Right lobe of liver (tissue), 4 donors: ENCODE results near the gene ZMYND19.

ENCODE experiments used
- CTCF ChIP-seq, 4 donors: fragments of 200-600 bp in 3 of 4; fragments of 450-650 bp in 1 of 4; IDR thresholded peaks; one replicate each; pipeline versions ENCODE4 v1.5.1 to v1.8.0; 2016 to 2022; ENCODE audit warnings: antibody characterized with exemption in 4 of 4, mild to moderate bottlenecking in 2 of 4
- POLR2A ChIP-seq: fragments of 450-650 bp; IDR thresholded peaks from one replicate; pipeline ENCODE4 v1.6.1; 2017; ENCODE audit warnings: antibody characterized with exemption, mild to moderate bottlenecking
- donor health status: DM: no; HTN: no; CAD: no.
- donor health status: DM: no; HTN: no; CAD: no.
- donor health status: DM: no; HTN: yes; CAD: no.

- no peak for TF ChIP-seq POLR2A
- no peak for TF ChIP-seq CTCF (IDR thresholded peaks at IDR 0.05)
These were observed 15.8 kb upstream of the ZMYND19 start for GRCh38 chr9:137606005-137606621.
